ENCODE results near the gene ZGPAT. TPM values are rescaled to one million over a fixed set of nuclear protein-coding genes. Genes with fewer than 3 reads are reported as not detected.

The ZGPAT gene
- total and polyA plus RNA-seq, 9 of the 15 experiments (the other 6 are each of a cell fraction or from before 2014, with no cell fraction given) = 0.14 to 26.6 (median 7.4) TPM

DNA sequence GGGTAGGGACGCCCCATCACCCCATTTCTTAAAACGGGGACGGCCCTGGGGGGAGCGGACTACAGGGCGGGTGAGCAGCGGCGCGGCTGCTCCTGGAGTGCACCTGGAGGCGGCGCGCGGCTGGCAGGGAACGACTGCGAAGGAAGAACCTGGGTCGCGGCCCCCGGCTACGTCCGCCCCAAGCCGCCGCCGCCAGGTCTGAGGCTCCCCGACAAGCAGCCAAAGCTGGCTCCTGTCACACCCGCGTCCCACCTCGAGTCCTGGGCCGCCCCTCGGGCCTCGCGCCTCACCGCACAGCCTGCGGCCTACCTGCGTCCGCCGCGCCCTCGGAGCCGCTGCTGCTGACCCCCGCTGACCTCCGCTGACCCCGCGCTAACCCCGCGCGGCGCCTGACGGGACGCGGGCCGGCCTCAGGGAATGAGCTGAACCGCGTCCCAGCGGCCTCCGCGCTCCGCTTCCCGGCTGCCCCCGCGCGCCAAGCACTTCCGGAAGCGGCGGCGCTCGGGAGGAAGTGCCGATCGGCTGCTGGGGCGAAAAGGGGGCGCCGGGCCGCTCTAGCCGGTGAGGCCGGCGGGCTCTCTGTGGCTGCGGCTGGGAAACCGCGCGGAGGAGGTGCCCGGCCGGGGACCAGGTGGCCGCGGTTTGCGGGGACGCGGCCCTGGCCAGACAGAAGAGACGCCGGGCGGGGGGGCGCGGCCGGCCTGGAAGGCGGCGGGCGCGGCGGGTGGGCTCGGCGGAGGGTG, at the start of gene ZGPAT, which contains the start of gene ARFRP1 (continued):
- TF ChIP-seq ZC3H11A (IDR thresholded peaks at IDR 0.05; ENCODE audit: low read depth, low read length) (no peak), ZFP1 (CRISPR knock-in tag; IDR thresholded peaks at IDR 0.05) (no peak), HDAC1 (IDR thresholded peaks at IDR 0.05) (peak in 1 of 2 experiments; percentile 61; a peak in 2 of 4 replicates), POLR2A (conservative IDR thresholded peaks at IDR 0.05) (peak; percentile 63), C11orf30 (IDR thresholded peaks at IDR 0.05; ENCODE audit: low read depth) (peak; percentile 88), HNRNPH1 (optimal IDR thresholded peaks at IDR 0.05; ENCODE audit: low read depth, low read length) (no peak), ZNF766 (CRISPR knock-in tag; conservative IDR thresholded peaks at IDR 0.05) (peak; percentile 92), ZBTB7A (IDR thresholded peaks at IDR 0.05; ENCODE audit: borderline replicate concordance, control insufficient read depth, low read depth, low read length) (peak; percentile 83), ZNF707 (CRISPR knock-in tag; conservative IDR thresholded peaks at IDR 0.05) (no peak), ZNF324 (CRISPR knock-in tag; IDR thresholded peaks at IDR 0.05) (0 out of 2 replicates have a peak, but pooled peaks have one; percentile 9), ZNF134 (CRISPR knock-in tag; conservative IDR thresholded peaks at IDR 0.05) (no peak; the same call in 1 of the 2 replicates), NFYB (IDR thresholded peaks at IDR 0.05; ENCODE audit: extremely low read depth, insufficient read length) (no peak), BMI1 (IDR thresholded peaks at IDR 0.05; ENCODE audit: low read length) (no peak), GATAD2A (IDR thresholded peaks at IDR 0.05) (no peak), TCF7 (IDR thresholded peaks at IDR 0.05; ENCODE audit: borderline replicate concordance) (0 out of 2 replicates have a peak, but pooled peaks have one; percentile 23), GATAD2B (IDR thresholded peaks at IDR 0.05; ENCODE audit: borderline replicate concordance) (peak; percentile 87), SP1 (CRISPR knock-in tag; IDR thresholded peaks at IDR 0.05) (peak; percentile 41; the same call in 1 of the 2 replicates), MAFG (tag; conservative IDR thresholded peaks at IDR 0.05) (no peak), EP400 (IDR thresholded peaks at IDR 0.05) (peak; percentile 71; the same call in 1 of the 2 replicates), ZNF175 (CRISPR knock-in tag; IDR thresholded peaks at IDR 0.05; ENCODE audit: low read depth) (0 out of 2 replicates have a peak, but pooled peaks have one; percentile 82), TAF1 (IDR thresholded peaks at IDR 0.05; ENCODE audit: control insufficient read depth, extremely low read depth, insufficient read depth, low read length, severe bottlenecking) (peak; percentile 71), ASH1L (IDR thresholded peaks at IDR 0.05; ENCODE audit: borderline replicate concordance, low read depth, partially characterized antibody) (no peak)
- TF ChIP-seq, protein P1, sequence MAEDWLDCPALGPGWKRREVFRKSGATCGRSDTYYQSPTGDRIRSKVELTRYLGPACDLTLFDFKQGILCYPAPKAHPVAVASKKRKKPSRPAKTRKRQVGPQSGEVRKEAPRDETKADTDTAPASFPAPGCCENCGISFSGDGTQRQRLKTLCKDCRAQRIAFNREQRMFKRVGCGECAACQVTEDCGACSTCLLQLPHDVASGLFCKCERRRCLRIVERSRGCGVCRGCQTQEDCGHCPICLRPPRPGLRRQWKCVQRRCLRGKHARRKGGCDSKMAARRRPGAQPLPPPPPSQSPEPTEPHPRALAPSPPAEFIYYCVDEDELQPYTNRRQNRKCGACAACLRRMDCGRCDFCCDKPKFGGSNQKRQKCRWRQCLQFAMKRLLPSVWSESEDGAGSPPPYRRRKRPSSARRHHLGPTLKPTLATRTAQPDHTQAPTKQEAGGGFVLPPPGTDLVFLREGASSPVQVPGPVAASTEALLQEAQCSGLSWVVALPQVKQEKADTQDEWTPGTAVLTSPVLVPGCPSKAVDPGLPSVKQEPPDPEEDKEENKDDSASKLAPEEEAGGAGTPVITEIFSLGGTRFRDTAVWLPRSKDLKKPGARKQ (CRISPR knock-in tag; IDR thresholded peaks at IDR 0.05) = no peak
- TF ChIP-seq, protein P2, sequence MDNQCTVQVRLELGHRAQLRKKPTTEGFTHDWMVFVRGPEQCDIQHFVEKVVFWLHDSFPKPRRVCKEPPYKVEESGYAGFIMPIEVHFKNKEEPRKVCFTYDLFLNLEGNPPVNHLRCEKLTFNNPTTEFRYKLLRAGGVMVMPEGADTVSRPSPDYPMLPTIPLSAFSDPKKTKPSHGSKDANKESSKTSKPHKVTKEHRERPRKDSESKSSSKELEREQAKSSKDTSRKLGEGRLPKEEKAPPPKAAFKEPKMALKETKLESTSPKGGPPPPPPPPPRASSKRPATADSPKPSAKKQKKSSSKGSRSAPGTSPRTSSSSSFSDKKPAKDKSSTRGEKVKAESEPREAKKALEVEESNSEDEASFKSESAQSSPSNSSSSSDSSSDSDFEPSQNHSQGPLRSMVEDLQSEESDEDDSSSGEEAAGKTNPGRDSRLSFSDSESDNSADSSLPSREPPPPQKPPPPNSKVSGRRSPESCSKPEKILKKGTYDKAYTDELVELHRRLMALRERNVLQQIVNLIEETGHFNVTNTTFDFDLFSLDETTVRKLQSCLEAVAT (IDR thresholded peaks at IDR 0.05) = no peak
- TF ChIP-seq, protein P3, sequence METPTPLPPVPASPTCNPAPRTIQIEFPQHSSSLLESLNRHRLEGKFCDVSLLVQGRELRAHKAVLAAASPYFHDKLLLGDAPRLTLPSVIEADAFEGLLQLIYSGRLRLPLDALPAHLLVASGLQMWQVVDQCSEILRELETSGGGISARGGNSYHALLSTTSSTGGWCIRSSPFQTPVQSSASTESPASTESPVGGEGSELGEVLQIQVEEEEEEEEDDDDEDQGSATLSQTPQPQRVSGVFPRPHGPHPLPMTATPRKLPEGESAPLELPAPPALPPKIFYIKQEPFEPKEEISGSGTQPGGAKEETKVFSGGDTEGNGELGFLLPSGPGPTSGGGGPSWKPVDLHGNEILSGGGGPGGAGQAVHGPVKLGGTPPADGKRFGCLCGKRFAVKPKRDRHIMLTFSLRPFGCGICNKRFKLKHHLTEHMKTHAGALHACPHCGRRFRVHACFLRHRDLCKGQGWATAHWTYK (CRISPR knock-in tag; IDR thresholded peaks at IDR 0.05) = peak; percentile 82
